Measurements from ENCODE around the gene GDAP1L1.

DNA sequence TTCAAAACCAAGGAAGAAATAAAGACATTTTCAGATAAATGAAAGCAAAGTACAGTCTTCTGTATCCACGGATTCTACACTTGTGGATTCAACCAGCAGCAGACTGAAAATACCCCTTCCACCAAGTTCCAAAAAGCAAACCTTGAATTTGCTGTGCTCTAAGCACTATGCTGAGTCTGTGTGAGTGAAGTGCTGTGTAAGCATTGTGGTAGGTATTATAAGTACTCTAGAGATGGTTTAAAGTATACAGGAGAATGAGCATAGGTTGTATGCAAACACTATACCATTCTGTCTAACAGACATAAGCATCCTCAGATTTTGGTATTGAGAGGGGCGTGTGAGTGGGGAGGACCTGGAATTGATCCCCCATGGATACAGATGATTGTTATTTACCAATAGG, 46.1 kb upstream of the GDAP1L1 start:
- no peak for TF ChIP-seq CTCF (conservative IDR thresholded peaks at IDR 0.05)
- TF ChIP-seq ZFX (IDR thresholded peaks at IDR 0.05): no peak
